ENCODE data around the gene GDF15.

- peak in 1 of 2 donors; percentile 6 for TF ChIP-seq CTCF (IDR thresholded peaks at IDR 0.05)
- no peak for TF ChIP-seq POLR2A (IDR thresholded peaks at IDR 0.05)
- TF ChIP-seq POLR2AphosphoS5 (IDR thresholded peaks at IDR 0.05), result no peak
Observed at GRCh38 chr19:18408053-18408476, 22.1 kb downstream of the GDF15 start.
